HepG2 (cell line): ENCODE results near the gene MAP3K2. TPM values are rescaled to one million over a fixed set of nuclear protein-coding genes. Genes with fewer than 3 reads are reported as not detected.

ENCODE experiments used
- AGO1 ChIP-seq: fragments of 200-400 bp; formaldehyde crosslinking; IDR thresholded peaks from 2 replicates; pipeline ENCODE4 v1.6.1; 2017; ENCODE audit warnings: mild to moderate bottlenecking, low read depth, low read length, moderate library complexity; ENCODE audit not compliant: poor library complexity, severe bottlenecking
- AHR ChIP-seq: IDR thresholded peaks from 2 replicates; pipeline ENCODE4 v1.6.1; 2018; ENCODE audit warnings: missing genetic modification reagents, missing compliant biosample characterization
- BCL6 ChIP-seq: IDR thresholded peaks from 2 replicates; pipeline ENCODE4 v1.6.1; 2016; ENCODE audit warnings: missing genetic modification reagents, missing compliant biosample characterization
- DNMT1 ChIP-seq: sonication (generic); formaldehyde crosslinking; IDR thresholded peaks from 2 replicates; pipeline ENCODE4 v1.5.1; 2020; ENCODE audit warnings: mild to moderate bottlenecking, missing genetic modification reagents
- DNMT3B ChIP-seq: conservative IDR thresholded peaks from 2 replicates; pipeline ENCODE4 v1.6.1; 2016; ENCODE audit warnings: missing biosample characterization, control low read depth
- HOXA5 ChIP-seq: sonication (generic); formaldehyde crosslinking; IDR thresholded peaks from 2 replicates; pipeline ENCODE4 v1.4.0; 2020; ENCODE audit warnings: missing genetic modification reagents
- MLLT10 ChIP-seq: sonication (generic); formaldehyde crosslinking; IDR thresholded peaks from 2 replicates; pipeline ENCODE4 v1.4.0; 2020; ENCODE audit warnings: missing genetic modification reagents
- NPAS2 ChIP-seq: sonication (generic); formaldehyde crosslinking; IDR thresholded peaks from 2 replicates; pipeline ENCODE4 v1.8.0; 2022; ENCODE audit warnings: mild to moderate bottlenecking, missing genetic modification reagents, borderline replicate concordance
- ONECUT2 ChIP-seq: sonication (generic); formaldehyde crosslinking; IDR thresholded peaks from 2 replicates; pipeline ENCODE4 v1.4.0; 2020; ENCODE audit warnings: missing genetic modification reagents
- RBFOX2 ChIP-seq: fragments of 200-400 bp; formaldehyde crosslinking; IDR thresholded peaks from 2 replicates; pipeline ENCODE4 v1.6.1; 2017; ENCODE audit warnings: low read depth, mild to moderate bottlenecking, low read length
- TCF7 ChIP-seq: sonication (generic); IDR thresholded peaks from 2 replicates; pipeline ENCODE4 v1.6.1; 2016; ENCODE audit warnings: antibody characterized with exemption, low read depth
- YY1 ChIP-seq: IDR thresholded peaks from 2 replicates; pipeline ENCODE4 v1.6.1; 2011; ENCODE audit warnings: low read length, low read depth, moderate library complexity, mild to moderate bottlenecking; ENCODE audit not compliant: insufficient read depth, insufficient replicate concordance
- ZFX ChIP-seq: sonication (generic); formaldehyde crosslinking; IDR thresholded peaks from 2 replicates; pipeline ENCODE4 v1.4.0; 2020; ENCODE audit warnings: mild to moderate bottlenecking, low read depth, missing genetic modification reagents, moderate library complexity
- ZNF225 ChIP-seq: sonication (generic); formaldehyde crosslinking; IDR thresholded peaks from 2 replicates; pipeline ENCODE4 v1.4.0; 2020; ENCODE audit warnings: mild to moderate bottlenecking, missing genetic modification reagents
- ZNF407 ChIP-seq: sonication (generic); formaldehyde crosslinking; IDR thresholded peaks from one replicate; pipeline ENCODE4 v1.5.1; 2020; ENCODE audit warnings: mild to moderate bottlenecking, missing genetic modification reagents; ENCODE audit errors: not compliant biosample characterization
- ZNF431 ChIP-seq: sonication (generic); formaldehyde crosslinking; IDR thresholded peaks from 2 replicates; pipeline ENCODE4 v1.9.0; 2022; ENCODE audit warnings: missing genetic modification reagents, low read depth, mild to moderate bottlenecking, borderline replicate concordance
- ZNF441 ChIP-seq: sonication (generic); formaldehyde crosslinking; IDR thresholded peaks from 2 replicates; pipeline ENCODE4 v1.7.0; 2021; ENCODE audit warnings: missing genetic modification reagents, borderline replicate concordance
- ZNF563 ChIP-seq: sonication (generic); formaldehyde crosslinking; IDR thresholded peaks from 2 replicates; pipeline ENCODE4 v1.8.0; 2022; ENCODE audit warnings: mild to moderate bottlenecking, moderate library complexity, missing genetic modification reagents
- ZNF670 ChIP-seq: sonication (generic); formaldehyde crosslinking; IDR thresholded peaks from 2 replicates; pipeline ENCODE4 v1.8.0; 2022; ENCODE audit warnings: mild to moderate bottlenecking, missing genetic modification reagents, borderline replicate concordance
- polyA plus RNA-seq, 8 experiments: library from polyadenylated mRNA; depleted of rRNA in 3 of 8; stranded (reverse) in 7 of 8; unstranded in 1 of 8; fragments of >200 nt; fragmentation: Illumina TruSeq in 4 of 8; extraction: Trizol in 4 of 8; gene quantifications; 2 replicates each; pipeline versions ENCODE4 v1.2.1 to v1.2.3, GENCODE V29; 2011 to 2016; ENCODE audit warnings: low read depth in 4 of 8, missing spikeins in 1 of 8, mixed read lengths in 1 of 8; ENCODE audit not compliant: insufficient read depth in 1 of 8
- total RNA-seq, 5 experiments: library from RNA; depleted of rRNA; stranded (reverse); fragments of >200 nt; fragmentation: Illumina TruSeq; extraction: Trizol; gene quantifications; 2 replicates each; pipeline ENCODE4 v1.2.3, GENCODE V29; 2016; ENCODE audit warnings: low read depth in 1 of 5
- TF ChIP-seq, protein P1 (sequence below): sonication (generic); formaldehyde crosslinking; conservative IDR thresholded peaks from 2 replicates; pipeline ENCODE4 v1.8.1; 2023; ENCODE audit warnings: missing genetic modification reagents

The MAP3K2 gene
- total and polyA plus RNA-seq, 2 of the 13 experiments (the other 11 are each of a cell fraction or from before 2014, with no cell fraction given), result 12.2 to 37.2 TPM

DNA sequence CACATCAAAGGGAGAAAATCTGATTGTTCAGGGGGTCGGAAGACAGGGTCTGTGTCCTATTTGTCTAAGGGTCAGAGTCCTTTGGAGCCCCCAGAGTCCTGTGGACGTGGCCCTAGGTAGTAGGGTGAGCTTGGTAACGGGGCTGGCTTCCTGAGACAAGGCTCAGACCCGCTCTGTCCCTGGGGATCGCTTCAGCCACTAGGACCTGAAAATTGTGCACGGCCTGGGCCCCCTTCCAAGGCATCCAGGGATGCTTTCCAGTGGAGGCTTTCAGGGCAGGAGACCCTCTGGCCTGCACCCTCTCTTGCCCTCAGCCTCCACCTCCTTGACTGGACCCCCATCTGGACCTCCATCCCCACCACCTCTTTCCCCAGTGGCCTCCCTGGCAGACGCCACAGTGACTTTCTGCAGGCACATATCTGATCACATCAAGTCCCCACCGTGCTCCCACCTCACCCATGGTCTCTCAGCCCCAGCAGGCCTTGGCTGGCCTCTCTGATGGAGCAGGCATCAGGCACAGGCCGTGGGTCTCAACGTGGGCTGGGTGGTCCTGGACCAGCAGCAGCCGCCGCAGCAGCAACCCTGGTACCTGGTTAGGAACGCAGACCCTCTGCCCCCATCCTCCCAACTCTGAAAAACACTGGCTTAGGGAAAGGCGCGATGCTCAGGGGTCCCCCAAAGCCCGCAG, 34.2 kb upstream of the MAP3K2 start (continued):
- no peak for TF ChIP-seq DNMT3B (CRISPR knock-in tag)
- TF ChIP-seq YY1, result no peak
- no peak for TF ChIP-seq ZNF441 (CRISPR knock-in tag)
- no peak for TF ChIP-seq AHR
- no peak for TF ChIP-seq ZNF431 (CRISPR knock-in tag)
- no peak for TF ChIP-seq ZNF225 (CRISPR knock-in tag)
- TF ChIP-seq ZNF670, result no peak
- TF ChIP-seq NPAS2 (CRISPR knock-in tag), result no peak
- TF ChIP-seq BCL6 (CRISPR knock-in tag), result no peak
- peak; percentile 6 for TF ChIP-seq AGO1
- no peak for TF ChIP-seq MLLT10 (CRISPR knock-in tag)
- peak; percentile 21; the same call in 1 of the 2 replicates for TF ChIP-seq ZFX
- no peak for TF ChIP-seq ZNF407 (CRISPR knock-in tag)
- peak; percentile 18; the same call in 1 of the 2 replicates for TF ChIP-seq RBFOX2
- TF ChIP-seq, protein P1, sequence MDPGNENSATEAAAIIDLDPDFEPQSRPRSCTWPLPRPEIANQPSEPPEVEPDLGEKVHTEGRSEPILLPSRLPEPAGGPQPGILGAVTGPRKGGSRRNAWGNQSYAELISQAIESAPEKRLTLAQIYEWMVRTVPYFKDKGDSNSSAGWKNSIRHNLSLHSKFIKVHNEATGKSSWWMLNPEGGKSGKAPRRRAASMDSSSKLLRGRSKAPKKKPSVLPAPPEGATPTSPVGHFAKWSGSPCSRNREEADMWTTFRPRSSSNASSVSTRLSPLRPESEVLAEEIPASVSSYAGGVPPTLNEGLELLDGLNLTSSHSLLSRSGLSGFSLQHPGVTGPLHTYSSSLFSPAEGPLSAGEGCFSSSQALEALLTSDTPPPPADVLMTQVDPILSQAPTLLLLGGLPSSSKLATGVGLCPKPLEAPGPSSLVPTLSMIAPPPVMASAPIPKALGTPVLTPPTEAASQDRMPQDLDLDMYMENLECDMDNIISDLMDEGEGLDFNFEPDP (CRISPR knock-in tag), result 0 out of 2 replicates have a peak, but pooled peaks have one; percentile 69
- TF ChIP-seq ONECUT2 (CRISPR knock-in tag), result no peak
- no peak for TF ChIP-seq DNMT1 (CRISPR knock-in tag)
- TF ChIP-seq TCF7, result no peak
- TF ChIP-seq HOXA5, result no peak
- no peak for TF ChIP-seq ZNF563 (CRISPR knock-in tag)
